K562 (cell line): Measurements from ENCODE around the gene LRRC37A3. TPM values are rescaled to one million over a fixed set of nuclear protein-coding genes. Genes with fewer than 3 reads are reported as not detected.

Source experiments
- BRD4 ChIP-seq: fragments of 200-600 bp; sonication (generic); IDR thresholded peaks from 2 replicates; pipeline ENCODE4 v1.6.1; 2017; ENCODE audit warnings: inconsistent platforms
- ERF ChIP-seq: fragments of 450-650 bp; formaldehyde crosslinking; IDR thresholded peaks from 2 replicates; pipeline ENCODE4 v1.4.0; 2020; ENCODE audit warnings: mild to moderate bottlenecking, mixed read lengths
- FOXA3 ChIP-seq, 2 experiments: fragments of 450-650 bp in 1 of 2; sonication (generic) in 1 of 2; formaldehyde crosslinking; IDR thresholded peaks in 1 of 2; conservative IDR thresholded peaks in 1 of 2; 2 replicates each; pipeline versions ENCODE4 v1.4.0 to v1.8.0; 2020 to 2022; ENCODE audit warnings: mild to moderate bottlenecking in 2 of 2, missing genetic modification reagents in 1 of 2
- HNRNPL ChIP-seq: fragments of 200-400 bp; formaldehyde crosslinking; IDR thresholded peaks from 2 replicates; pipeline ENCODE4 v1.6.1; 2017; ENCODE audit warnings: low read depth, mild to moderate bottlenecking, low read length
- JUND ChIP-seq, 2 experiments: IDR thresholded peaks; 2 replicates in 1 of 2; 3 replicates in 1 of 2; pipeline ENCODE4 v1.6.1; 2011; ENCODE audit warnings: borderline replicate concordance in 2 of 2, low read depth in 2 of 2, low read length in 2 of 2, improper control_type of control experiment in 1 of 2, missing biosample characterization in 1 of 2, missing genetic modification characterization in 1 of 2, missing genetic modification reagents in 1 of 2
- KDM5B ChIP-seq: fragments of 200-600 bp; sonication (generic); IDR thresholded peaks from 2 replicates; pipeline ENCODE4 v1.6.1; 2012; ENCODE audit warnings: low read depth, mild to moderate bottlenecking, moderate library complexity, low read length, control low read depth, inconsistent platforms; ENCODE audit not compliant: insufficient replicate concordance
- L3MBTL2 ChIP-seq: fragments of 450-650 bp; IDR thresholded peaks from 2 replicates; pipeline ENCODE4 v1.6.1; 2016; ENCODE audit warnings: mild to moderate bottlenecking, moderate library complexity
- MYC ChIP-seq, 2 experiments: fragments of 250-450 bp in 1 of 2; sonication (Bioruptor Pico) in 1 of 2; IDR thresholded peaks; 2 replicates each; pipeline versions ENCODE4 v1.5.1 to v1.6.1; 2012 to 2021; ENCODE audit warnings: low read depth in 2 of 2, borderline replicate concordance in 1 of 2, improper control_type of control experiment in 1 of 2, low read length in 1 of 2, mild to moderate bottlenecking in 1 of 2, moderate library complexity in 1 of 2
- NFXL1 ChIP-seq: fragments of 450-650 bp; formaldehyde crosslinking; IDR thresholded peaks from 2 replicates; pipeline ENCODE4 v1.4.0; 2021; ENCODE audit warnings: mild to moderate bottlenecking
- PHF21A ChIP-seq: fragments of 450-650 bp; IDR thresholded peaks from 2 replicates; pipeline ENCODE4 v1.6.1; 2017; ENCODE audit warnings: low read depth, borderline replicate concordance
- RBM25 ChIP-seq: fragments of 200-400 bp; formaldehyde crosslinking; IDR thresholded peaks from 2 replicates; pipeline ENCODE4 v1.6.1; 2018; ENCODE audit warnings: low read length, low read depth, moderate library complexity; ENCODE audit not compliant: severe bottlenecking
- RHOXF2B ChIP-seq: fragments of 250-450 bp; sonication (Bioruptor Pico); conservative IDR thresholded peaks from 2 replicates; pipeline ENCODE4 v1.5.1; 2021
- SMARCC2 ChIP-seq: fragments of 450-650 bp; IDR thresholded peaks from 2 replicates; pipeline ENCODE4 v1.6.1; 2017; ENCODE audit warnings: antibody characterized with exemption, moderate library complexity, mild to moderate bottlenecking, low read depth
- SMC3 ChIP-seq: conservative IDR thresholded peaks from 2 replicates; pipeline ENCODE4 v1.6.1; 2011; ENCODE audit warnings: low read depth, low read length, improper control_type of control experiment; ENCODE audit not compliant: insufficient read depth
- TCF7 ChIP-seq: sonication (generic); IDR thresholded peaks from 2 replicates; pipeline ENCODE4 v1.6.1; 2016; ENCODE audit warnings: antibody characterized with exemption, borderline replicate concordance
- ZBTB1 ChIP-seq: sonication (generic); formaldehyde crosslinking; IDR thresholded peaks from 2 replicates; pipeline ENCODE4 v1.8.1; 2023; ENCODE audit warnings: missing genetic modification reagents, low read depth, mild to moderate bottlenecking, borderline replicate concordance
- ZFP1 ChIP-seq: fragments of 450-650 bp; formaldehyde crosslinking; IDR thresholded peaks from 2 replicates; pipeline ENCODE4 v1.4.0; 2020; ENCODE audit warnings: mild to moderate bottlenecking, mixed read lengths
- ZNF175 ChIP-seq: fragments of 200-800 bp; sonication (Bioruptor generic); IDR thresholded peaks from 2 replicates; pipeline ENCODE4 v1.6.1; 2016; ENCODE audit warnings: low read depth, mild to moderate bottlenecking, missing genetic modification characterization, missing compliant biosample characterization
- ZNF212 ChIP-seq: fragments of 450-650 bp; formaldehyde crosslinking; IDR thresholded peaks from 2 replicates; pipeline ENCODE4 v1.4.0; 2020; ENCODE audit warnings: mild to moderate bottlenecking
- ZNF224 ChIP-seq: sonication (generic); formaldehyde crosslinking; IDR thresholded peaks from 2 replicates; pipeline ENCODE4 v1.8.0; 2022; ENCODE audit warnings: mild to moderate bottlenecking, missing genetic modification reagents
- ZNF778 ChIP-seq: fragments of 450-650 bp; formaldehyde crosslinking; IDR thresholded peaks from 2 replicates; pipeline ENCODE4 v1.4.0; 2020; ENCODE audit warnings: mild to moderate bottlenecking, moderate library complexity
- ZNF780A ChIP-seq: fragments of 250-450 bp; sonication (Bioruptor Pico); IDR thresholded peaks from 2 replicates; pipeline ENCODE4 v1.5.0; 2021; ENCODE audit warnings: mild to moderate bottlenecking
- ZZZ3 ChIP-seq: fragments of 450-650 bp; IDR thresholded peaks from 2 replicates; pipeline ENCODE4 v1.6.1; 2016; ENCODE audit warnings: antibody characterized with exemption, mild to moderate bottlenecking, moderate library complexity
- polyA plus RNA-seq, 8 experiments: library from polyadenylated mRNA; depleted of rRNA in 4 of 8; stranded (reverse) in 5 of 8; unstranded in 3 of 8; fragments of >200 nt; fragmentation: Nextera tagmentation in 2 of 8; fragmentation: Illumina TruSeq in 1 of 8; extraction: Ambion mirVana in 2 of 8; extraction: Trizol in 1 of 8; gene quantifications; 2 replicates each; pipeline versions ENCODE4 v1.2.1 to v1.2.3, GENCODE V29; 2011 to 2014; ENCODE audit warnings: inconsistent platforms in 1 of 8, missing spikeins in 1 of 8
- total RNA-seq, 7 experiments: library from RNA; depleted of rRNA in 6 of 7; stranded (reverse); fragments of >200 nt in 6 of 7; fragmentation: Illumina TruSeq in 2 of 7; extraction: Trizol in 2 of 7; gene quantifications; 2 replicates each; pipeline versions ENCODE4 v1.2.1 to v1.2.3, GENCODE V29; 2011 to 2021; ENCODE audit warnings: low replicate concordance in 1 of 7
- TF ChIP-seq, protein P1 (sequence below): fragments of 150-350 bp; conservative IDR thresholded peaks from 2 replicates; pipeline ENCODE4 v1.6.1; 2014; ENCODE audit warnings: low read length
- TF ChIP-seq, protein P2 (sequence below): fragments of 250-450 bp; sonication (Bioruptor Pico); IDR thresholded peaks from 2 replicates; pipeline ENCODE4 v1.4.0; 2020; ENCODE audit warnings: borderline replicate concordance

Gene LRRC37A3
- total and polyA plus RNA-seq, 9 of the 15 experiments (the other 6 are each of a cell fraction or from before 2014, with no cell fraction given), result 0.14 to 5.9 (median 2.2) TPM

DNA sequence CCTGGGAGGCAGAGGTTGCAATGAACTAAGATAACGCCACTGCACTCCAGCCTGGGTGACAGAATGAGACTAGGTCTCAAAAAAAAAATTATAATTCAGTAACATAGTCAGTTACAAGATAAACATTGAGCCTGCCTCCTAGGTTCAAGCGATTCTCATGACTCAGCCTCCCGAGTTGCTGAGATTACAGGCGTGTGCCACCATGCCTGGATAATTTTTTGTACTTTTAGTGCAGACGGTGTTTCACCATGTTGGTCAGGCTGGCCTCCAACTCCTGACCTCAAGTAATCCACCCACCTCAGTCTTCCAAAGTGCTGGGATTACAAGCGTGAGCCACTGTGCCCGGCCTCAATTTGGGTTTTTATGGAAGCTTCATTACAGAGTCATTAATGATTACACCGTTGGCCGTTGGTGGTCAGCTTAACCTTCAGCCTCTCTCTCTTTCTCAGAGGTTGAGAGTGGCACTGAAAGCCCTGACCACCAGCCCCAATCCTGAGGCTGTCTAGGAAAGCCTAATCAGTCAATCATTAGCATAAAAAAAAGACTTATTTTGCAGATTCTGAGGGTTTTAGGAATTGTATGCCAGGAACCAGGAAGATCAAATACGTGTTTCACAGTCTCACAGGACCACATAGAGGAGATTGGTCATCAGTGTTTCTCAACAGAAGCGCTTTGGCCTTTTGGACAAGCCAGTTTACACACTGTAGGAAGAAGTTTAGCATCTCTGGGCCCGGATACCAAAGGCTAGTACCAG lies 1.3 kb upstream of the LRRC37A3 start (continued):
- TF ChIP-seq, protein P1, sequence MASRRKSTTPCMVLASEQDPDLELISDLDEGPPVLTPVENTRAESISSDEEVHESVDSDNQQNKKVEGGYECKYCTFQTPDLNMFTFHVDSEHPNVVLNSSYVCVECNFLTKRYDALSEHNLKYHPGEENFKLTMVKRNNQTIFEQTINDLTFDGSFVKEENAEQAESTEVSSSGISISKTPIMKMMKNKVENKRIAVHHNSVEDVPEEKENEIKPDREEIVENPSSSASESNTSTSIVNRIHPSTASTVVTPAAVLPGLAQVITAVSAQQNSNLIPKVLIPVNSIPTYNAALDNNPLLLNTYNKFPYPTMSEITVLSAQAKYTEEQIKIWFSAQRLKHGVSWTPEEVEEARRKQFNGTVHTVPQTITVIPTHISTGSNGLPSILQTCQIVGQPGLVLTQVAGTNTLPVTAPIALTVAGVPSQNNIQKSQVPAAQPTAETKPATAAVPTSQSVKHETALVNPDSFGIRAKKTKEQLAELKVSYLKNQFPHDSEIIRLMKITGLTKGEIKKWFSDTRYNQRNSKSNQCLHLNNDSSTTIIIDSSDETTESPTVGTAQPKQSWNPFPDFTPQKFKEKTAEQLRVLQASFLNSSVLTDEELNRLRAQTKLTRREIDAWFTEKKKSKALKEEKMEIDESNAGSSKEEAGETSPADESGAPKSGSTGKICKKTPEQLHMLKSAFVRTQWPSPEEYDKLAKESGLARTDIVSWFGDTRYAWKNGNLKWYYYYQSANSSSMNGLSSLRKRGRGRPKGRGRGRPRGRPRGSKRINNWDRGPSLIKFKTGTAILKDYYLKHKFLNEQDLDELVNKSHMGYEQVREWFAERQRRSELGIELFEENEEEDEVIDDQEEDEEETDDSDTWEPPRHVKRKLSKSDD, result no peak
- no peak for TF ChIP-seq RBM25
- TF ChIP-seq FOXA3 (CRISPR knock-in tag; conservative IDR thresholded peaks at IDR 0.05 in 1 of 2, IDR thresholded peaks at IDR 0.05 in 1 of 2), result no peak
- TF ChIP-seq ZBTB1 (CRISPR knock-in tag), result no peak
- TF ChIP-seq JUND (IDR thresholded peaks at IDR 0.05; ENCODE audit: borderline replicate concordance, low read depth, low read length), result 0 out of 2 replicates have a peak, but pooled peaks have one; percentile 28
- TF ChIP-seq JUND (tag; IDR thresholded peaks at IDR 0.05; ENCODE audit: borderline replicate concordance, low read depth, low read length), result no peak; the same call in 2 of the 3 replicates
- TF ChIP-seq TCF7, result no peak
- TF ChIP-seq RHOXF2B, result no peak
- no peak for TF ChIP-seq ZNF778 (CRISPR knock-in tag)
- no peak for TF ChIP-seq PHF21A
- no peak for TF ChIP-seq NFXL1
- TF ChIP-seq ZNF212 (CRISPR knock-in tag), result no peak
- no peak for TF ChIP-seq ZNF780A
- TF ChIP-seq ZFP1, result no peak
- no peak for TF ChIP-seq ZZZ3
- no peak for TF ChIP-seq BRD4
- TF ChIP-seq ZNF175 (CRISPR knock-in tag), result no peak
- no peak for TF ChIP-seq MYC (IDR thresholded peaks at IDR 0.05; ENCODE audit: low read depth, low read length)
- no peak for TF ChIP-seq MYC (CRISPR knock-in tag; IDR thresholded peaks at IDR 0.05; ENCODE audit: borderline replicate concordance, low read depth)
- TF ChIP-seq SMC3, result no peak
- TF ChIP-seq L3MBTL2, result no peak
- no peak for TF ChIP-seq SMARCC2
- no peak for TF ChIP-seq ERF (CRISPR knock-in tag)
- TF ChIP-seq KDM5B, result peak; percentile 33
- no peak for TF ChIP-seq HNRNPL
- TF ChIP-seq, protein P2, sequence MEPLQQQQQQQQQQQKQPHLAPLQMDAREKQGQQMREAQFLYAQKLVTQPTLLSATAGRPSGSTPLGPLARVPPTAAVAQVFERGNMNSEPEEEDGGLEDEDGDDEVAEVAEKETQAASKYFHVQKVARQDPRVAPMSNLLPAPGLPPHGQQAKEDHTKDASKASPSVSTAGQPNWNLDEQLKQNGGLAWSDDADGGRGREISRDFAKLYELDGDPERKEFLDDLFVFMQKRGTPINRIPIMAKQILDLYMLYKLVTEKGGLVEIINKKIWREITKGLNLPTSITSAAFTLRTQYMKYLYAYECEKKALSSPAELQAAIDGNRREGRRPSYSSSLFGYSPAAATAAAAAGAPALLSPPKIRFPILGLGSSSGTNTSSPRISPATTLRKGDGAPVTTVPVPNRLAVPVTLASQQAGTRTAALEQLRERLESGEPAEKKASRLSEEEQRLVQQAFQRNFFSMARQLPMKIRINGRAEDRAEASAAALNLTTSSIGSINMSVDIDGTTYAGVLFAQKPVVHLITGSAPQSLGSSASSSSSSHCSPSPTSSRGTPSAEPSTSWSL (CRISPR knock-in tag), result no peak
- no peak for TF ChIP-seq ZNF224
